Measurements from ENCODE around the gene GMDS.

GRCh38 chr6:1834646-1835516 is 410.5 kb downstream of the GMDS start:
- TF ChIP-seq EZH2phosphoT487 (IDR thresholded peaks at IDR 0.05; ENCODE audit: low read length) (no peak), CTCF (IDR thresholded peaks at IDR 0.05; ENCODE audit: low read length) (no peak), EZH2 (optimal IDR thresholded peaks at IDR 0.05; ENCODE audit: low read depth, low read length) (no peak)
